ENCODE measurements around the gene ZNF335.
A peak's percentile ranks its signal among the peaks of the same experiment; 100 is the strongest.

ZNF335 gene

DNA sequence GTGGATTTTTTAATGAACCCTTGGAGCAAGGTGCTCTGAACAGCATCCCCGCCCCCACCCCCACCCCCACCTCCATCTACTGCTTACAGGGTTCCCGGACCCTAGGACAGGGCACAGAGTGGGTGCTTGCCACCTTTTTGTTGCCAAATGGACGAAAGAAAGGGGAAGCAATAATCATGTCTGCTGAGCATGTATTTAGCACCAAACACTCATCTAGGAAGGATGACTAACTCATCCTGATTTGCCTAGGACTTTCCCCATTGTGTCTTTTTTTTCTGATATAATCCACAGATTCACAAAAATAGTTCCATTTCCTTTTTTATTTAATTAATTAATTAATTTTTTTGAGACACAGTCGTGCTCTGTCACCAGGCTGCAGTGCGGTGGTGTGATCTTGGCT lies 58.9 kb downstream of the ZNF335 start:
- TF ChIP-seq PAX5 (IDR thresholded peaks at IDR 0.05; ENCODE audit: insufficient read depth, low read length, severe bottlenecking) (no peak), POLR2AphosphoS5 (IDR thresholded peaks at IDR 0.05; ENCODE audit: low read depth, low read length) (no peak), POLR2A (IDR thresholded peaks at IDR 0.05; ENCODE audit: low read depth, low read length) (no peak), POU2F2 (IDR thresholded peaks at IDR 0.05; ENCODE audit: low read depth, low read length) (no peak), SPI1 (IDR thresholded peaks at IDR 0.05; ENCODE audit: low read depth, low read length) (no peak), TAF1 (IDR thresholded peaks at IDR 0.05; ENCODE audit: low read depth, low read length) (no peak)
- DNase-seq (ENCODE audit: insufficient read length, low spot score) (no peak), FAIRE-seq (no peak)

GRCh38 chr20:45912344-45912682 lies 59.7 kb downstream of the ZNF335 start:
- FAIRE-seq (no peak), DNase-seq (ENCODE audit: insufficient read length, low spot score) (no peak)

GRCh38 chr20:45911486-45912343 lies 60.3 kb downstream of the ZNF335 start, which contains the start of gene PLTP:
Gene PLTP, minus strand, starts transcription at chr20:45912155. Its CDS starts 703 bp downstream, at chr20:45911452.
- DNase-seq (ENCODE audit: insufficient read length, low spot score) (no peak), FAIRE-seq (no peak)
- TF ChIP-seq POLR2AphosphoS5 (IDR thresholded peaks at IDR 0.05; ENCODE audit: low read depth, low read length) (no peak), TAF1 (IDR thresholded peaks at IDR 0.05; ENCODE audit: low read depth, low read length) (no peak), POLR2A (IDR thresholded peaks at IDR 0.05; ENCODE audit: low read depth, low read length) (no peak), POU2F2 (IDR thresholded peaks at IDR 0.05; ENCODE audit: low read depth, low read length) (no peak), PAX5 (IDR thresholded peaks at IDR 0.05; ENCODE audit: insufficient read depth, low read length, severe bottlenecking) (no peak), SPI1 (IDR thresholded peaks at IDR 0.05; ENCODE audit: low read depth, low read length) (no peak)

More at GRCh38 chr20:45912344-45912682, 59.7 kb downstream of the ZNF335 start:
- TF ChIP-seq PAX5 (IDR thresholded peaks at IDR 0.05; ENCODE audit: insufficient read depth, low read length, severe bottlenecking) (no peak), SPI1 (IDR thresholded peaks at IDR 0.05; ENCODE audit: low read depth, low read length) (no peak), TAF1 (IDR thresholded peaks at IDR 0.05; ENCODE audit: low read depth, low read length) (no peak), POLR2AphosphoS5 (IDR thresholded peaks at IDR 0.05; ENCODE audit: low read depth, low read length) (no peak), POU2F2 (IDR thresholded peaks at IDR 0.05; ENCODE audit: low read depth, low read length) (no peak), POLR2A (IDR thresholded peaks at IDR 0.05; ENCODE audit: low read depth, low read length) (no peak)

- peak; percentile 96 for DNase-seq (ENCODE audit: insufficient read length, low spot score)
- peak; percentile 88 for FAIRE-seq
- no peak for TF ChIP-seq PAX5 (IDR thresholded peaks at IDR 0.05; ENCODE audit: insufficient read depth, low read length, severe bottlenecking)
- no peak for TF ChIP-seq SPI1 (IDR thresholded peaks at IDR 0.05; ENCODE audit: low read depth, low read length)
- no peak for TF ChIP-seq TAF1 (IDR thresholded peaks at IDR 0.05; ENCODE audit: low read depth, low read length)
- TF ChIP-seq POLR2A (IDR thresholded peaks at IDR 0.05; ENCODE audit: low read depth, low read length) = 0 out of 2 replicates have a peak, but pooled peaks have one; percentile 1
- TF ChIP-seq POU2F2 (IDR thresholded peaks at IDR 0.05; ENCODE audit: low read depth, low read length) = no peak
- TF ChIP-seq POLR2AphosphoS5 (IDR thresholded peaks at IDR 0.05; ENCODE audit: low read depth, low read length) = no peak
Observed at GRCh38 chr20:45910670-45911485, 61.1 kb downstream of the ZNF335 start.

- FAIRE-seq (no peak), DNase-seq (ENCODE audit: insufficient read length, low spot score) (no peak)
- TF ChIP-seq SPI1 (IDR thresholded peaks at IDR 0.05; ENCODE audit: low read depth, low read length) (no peak), POLR2AphosphoS5 (IDR thresholded peaks at IDR 0.05; ENCODE audit: low read depth, low read length) (no peak), TAF1 (IDR thresholded peaks at IDR 0.05; ENCODE audit: low read depth, low read length) (no peak), POLR2A (IDR thresholded peaks at IDR 0.05; ENCODE audit: low read depth, low read length) (no peak), PAX5 (IDR thresholded peaks at IDR 0.05; ENCODE audit: insufficient read depth, low read length, severe bottlenecking) (no peak), POU2F2 (IDR thresholded peaks at IDR 0.05; ENCODE audit: low read depth, low read length) (no peak)
Observed at GRCh38 chr20:45909817-45910669, 62.0 kb downstream of the ZNF335 start.

DNA sequence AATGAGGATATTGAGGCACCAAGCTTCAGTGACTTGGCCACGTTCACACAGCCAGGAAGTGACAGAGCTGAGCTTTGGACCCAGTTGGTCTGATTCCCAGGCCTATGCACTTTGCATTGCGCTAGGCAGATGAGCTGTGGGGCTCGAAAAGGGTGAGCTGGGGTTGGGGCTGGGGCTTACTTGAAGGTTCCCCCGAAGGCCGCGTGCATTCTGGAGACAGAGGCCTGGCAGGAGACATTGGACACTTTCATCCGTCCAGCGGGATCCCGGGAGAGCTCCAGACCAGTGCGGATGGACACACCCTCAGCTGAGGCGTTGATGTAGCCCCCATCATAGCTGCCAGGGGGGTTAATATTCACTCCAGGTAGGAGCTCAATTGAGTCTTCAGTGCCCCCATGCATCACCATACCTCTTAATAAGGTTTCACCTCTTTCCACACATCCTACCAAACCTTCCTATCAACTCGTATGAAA lies 62.6 kb downstream of the ZNF335 start:
- FAIRE-seq = no peak
- no peak for TF ChIP-seq SPI1 (IDR thresholded peaks at IDR 0.05; ENCODE audit: low read depth, low read length)
- no peak for TF ChIP-seq POLR2AphosphoS5 (IDR thresholded peaks at IDR 0.05; ENCODE audit: low read depth, low read length)
- no peak for TF ChIP-seq TAF1 (IDR thresholded peaks at IDR 0.05; ENCODE audit: low read depth, low read length)
- no peak for TF ChIP-seq POLR2A (IDR thresholded peaks at IDR 0.05; ENCODE audit: low read depth, low read length)
- TF ChIP-seq PAX5 (IDR thresholded peaks at IDR 0.05; ENCODE audit: insufficient read depth, low read length, severe bottlenecking) = no peak
- no peak for TF ChIP-seq POU2F2 (IDR thresholded peaks at IDR 0.05; ENCODE audit: low read depth, low read length)
- DNase-seq (ENCODE audit: insufficient read length, low spot score) = no peak

- DNase-seq (ENCODE audit: insufficient read length, low spot score) = no peak
- no peak for TF ChIP-seq POLR2A (IDR thresholded peaks at IDR 0.05; ENCODE audit: low read depth, low read length)
- TF ChIP-seq PAX5 (IDR thresholded peaks at IDR 0.05; ENCODE audit: insufficient read depth, low read length, severe bottlenecking) = no peak
- no peak for TF ChIP-seq POU2F2 (IDR thresholded peaks at IDR 0.05; ENCODE audit: low read depth, low read length)
- no peak for TF ChIP-seq POLR2AphosphoS5 (IDR thresholded peaks at IDR 0.05; ENCODE audit: low read depth, low read length)
- TF ChIP-seq SPI1 (IDR thresholded peaks at IDR 0.05; ENCODE audit: low read depth, low read length) = no peak
- TF ChIP-seq TAF1 (IDR thresholded peaks at IDR 0.05; ENCODE audit: low read depth, low read length) = no peak
- FAIRE-seq = no peak
Observed at GRCh38 chr20:45908084-45908483, 63.9 kb downstream of the ZNF335 start.

DNA sequence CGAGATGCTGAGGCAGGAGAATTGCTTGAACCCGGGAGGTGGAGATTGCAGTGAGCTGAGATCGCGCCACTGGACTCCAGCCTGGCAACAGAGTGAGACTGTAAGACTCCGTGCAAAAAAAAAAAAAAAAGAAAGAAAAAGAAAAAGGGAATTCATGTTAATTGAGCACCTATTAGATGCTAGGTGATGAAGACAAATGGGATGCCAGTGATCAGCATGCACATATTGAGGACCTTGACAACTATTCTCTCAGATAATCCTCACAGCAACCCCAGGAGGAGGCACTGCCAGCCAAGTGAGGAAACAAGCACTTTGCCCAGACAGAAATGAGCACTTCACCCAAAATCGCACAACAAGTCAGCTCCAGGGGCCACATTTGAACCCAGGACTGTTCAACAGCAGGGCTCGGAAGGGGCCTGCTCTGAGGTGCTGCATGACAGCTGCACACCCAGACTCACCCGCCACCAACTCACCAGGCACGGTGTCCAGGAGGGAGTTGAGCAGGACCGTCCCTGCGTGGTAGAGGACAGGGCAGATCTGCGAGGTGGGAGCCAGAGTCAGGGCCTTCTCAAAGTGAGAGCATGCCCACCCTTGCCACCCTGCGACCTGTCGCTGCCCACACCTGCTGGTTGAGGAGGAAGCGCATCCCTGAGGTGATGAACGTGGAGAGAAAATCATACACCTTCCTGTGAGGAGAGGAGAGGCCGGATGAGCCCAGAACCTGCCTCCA lies 64.6 kb downstream of the ZNF335 start:
- DNase-seq (ENCODE audit: insufficient read length, low spot score) (no peak), FAIRE-seq (no peak)
- no peak for TF ChIP-seq POLR2A (IDR thresholded peaks at IDR 0.05; ENCODE audit: low read depth, low read length)
- no peak for TF ChIP-seq TAF1 (IDR thresholded peaks at IDR 0.05; ENCODE audit: low read depth, low read length)
- TF ChIP-seq SPI1 (IDR thresholded peaks at IDR 0.05; ENCODE audit: low read depth, low read length) = no peak
- no peak for TF ChIP-seq POU2F2 (IDR thresholded peaks at IDR 0.05; ENCODE audit: low read depth, low read length)
